HG02970 (cell line): Measurements from ENCODE around the gene ARMH3.
"Not testable (repeated sequence)": the region's sequence is repeated elsewhere in the genome, so short reads cannot be mapped to it uniquely, and the experiment has no call there.

Source experiments
- ATAC-seq: cut with Tn5 transposase; IDR thresholded peaks from one replicate; pipeline ENCODE4 v1.9.1; 2021; ENCODE audit warnings: mild to moderate bottlenecking, moderate library complexity, moderate number of reproducible peaks; ENCODE audit not compliant: unreplicated experiment, low FRiP score

ARMH3 gene

DNA sequence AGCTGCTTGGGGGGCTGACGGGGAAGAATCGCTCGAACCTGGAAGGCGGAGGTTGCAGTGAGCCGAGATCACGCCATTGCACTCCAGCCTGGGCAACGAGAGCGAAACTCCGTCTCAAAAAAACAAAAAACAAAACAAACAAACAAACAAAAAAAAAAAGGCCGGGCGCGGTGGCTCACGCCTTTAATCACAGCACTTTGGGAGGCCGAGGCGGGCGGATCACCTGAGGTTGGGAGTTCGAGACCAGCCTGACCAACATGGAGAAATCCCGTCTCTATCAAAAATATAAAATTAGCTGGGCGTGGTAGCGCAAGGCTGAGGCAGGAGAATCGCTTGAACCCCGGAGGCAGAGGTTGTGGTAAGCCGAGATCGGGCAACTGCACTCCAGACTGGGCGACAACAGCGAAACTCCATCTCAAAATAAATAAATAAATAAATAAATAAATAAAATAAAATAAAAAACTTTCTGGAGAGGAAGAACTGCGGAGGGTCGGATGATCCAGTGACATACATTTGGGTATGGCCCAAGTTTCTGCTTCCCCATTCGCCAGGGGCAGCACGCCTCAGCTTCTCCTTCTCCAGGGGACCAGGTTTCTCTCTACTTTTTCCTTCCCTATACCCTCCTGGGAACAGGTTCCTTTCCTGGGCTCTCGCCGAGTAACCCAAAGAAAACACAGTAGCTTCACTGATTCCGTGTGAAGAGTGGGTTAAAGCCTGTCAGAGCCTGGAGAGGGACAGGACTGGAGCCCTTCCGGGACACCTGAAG is 909 bp downstream of the ARMH3 start:
- ATAC-seq, result not testable (repeated sequence)

DNA sequence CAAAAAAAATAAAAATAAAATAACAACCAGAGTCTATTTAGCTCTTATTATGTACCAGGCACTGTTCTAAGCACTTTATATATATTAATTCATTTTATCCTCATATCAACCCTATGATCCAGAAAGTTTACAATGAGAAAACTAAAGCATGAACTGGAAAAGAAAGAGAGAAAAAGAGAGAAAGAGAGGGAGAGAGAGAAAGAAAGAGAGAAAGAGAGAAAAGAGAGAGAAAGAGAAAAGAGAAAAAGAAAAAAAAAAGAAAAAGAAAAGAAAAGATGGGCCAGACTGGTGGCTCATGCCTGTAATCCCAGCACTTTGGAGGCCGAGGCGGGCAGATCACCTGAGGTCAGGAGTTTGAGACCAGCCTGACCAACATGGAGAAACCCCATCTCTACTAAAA is 9.9 kb downstream of the ARMH3 start:
- no peak for ATAC-seq

DNA sequence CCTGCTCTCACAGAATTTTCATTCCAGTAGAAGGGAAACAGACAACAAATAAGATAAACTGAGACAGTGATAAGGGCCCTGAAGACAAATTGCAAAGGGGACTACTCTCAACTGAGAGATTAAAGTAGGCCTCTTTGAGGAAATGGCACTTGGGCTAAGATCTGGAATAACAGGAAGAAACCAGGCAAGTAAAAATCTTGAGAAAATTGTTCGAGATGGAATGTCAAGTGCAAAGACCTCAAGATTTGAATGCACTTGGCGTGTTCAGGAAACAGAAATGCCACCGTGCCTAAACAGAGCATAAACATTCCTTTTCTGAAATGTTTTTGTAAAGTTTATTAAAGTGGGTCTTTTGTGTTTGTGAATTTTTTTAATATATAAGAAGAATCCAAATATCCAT is 10.7 kb downstream of the ARMH3 start:
- no peak for ATAC-seq

DNA sequence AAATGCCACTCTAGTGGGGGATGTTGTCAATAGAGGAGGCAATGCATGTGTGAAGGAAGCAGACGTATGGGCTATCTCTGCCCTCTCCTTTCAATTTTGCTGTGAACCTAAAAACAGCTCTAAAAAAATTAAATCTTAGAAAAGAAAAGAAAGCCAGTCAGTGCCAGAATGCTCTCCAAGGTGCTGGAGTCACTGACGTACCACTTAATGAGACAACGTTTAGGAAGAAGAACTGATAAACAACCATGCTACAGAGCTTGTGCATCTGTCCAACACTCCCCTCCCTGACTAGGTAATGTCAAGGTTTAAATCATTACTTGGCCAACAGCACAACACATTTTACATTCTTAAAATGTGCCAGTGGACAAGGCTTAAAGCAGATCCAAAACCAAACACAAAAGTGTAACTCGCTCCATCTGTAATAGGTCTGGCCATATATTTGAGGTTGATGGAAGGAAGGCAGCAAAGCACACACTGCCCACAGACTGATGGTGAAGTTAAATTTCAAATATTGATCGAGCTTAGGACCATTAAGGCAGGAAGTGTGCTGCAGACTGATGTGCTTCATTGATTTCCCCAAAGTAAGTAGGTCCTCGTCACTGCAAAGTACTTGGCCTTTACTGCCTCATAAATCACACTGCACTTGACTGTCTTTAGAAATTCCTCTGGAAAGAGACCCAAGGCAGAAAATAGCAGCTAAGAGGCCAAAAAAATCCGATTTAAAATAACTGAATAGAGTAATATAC is 15.5 kb downstream of the ARMH3 start:
- ATAC-seq, result no peak

DNA sequence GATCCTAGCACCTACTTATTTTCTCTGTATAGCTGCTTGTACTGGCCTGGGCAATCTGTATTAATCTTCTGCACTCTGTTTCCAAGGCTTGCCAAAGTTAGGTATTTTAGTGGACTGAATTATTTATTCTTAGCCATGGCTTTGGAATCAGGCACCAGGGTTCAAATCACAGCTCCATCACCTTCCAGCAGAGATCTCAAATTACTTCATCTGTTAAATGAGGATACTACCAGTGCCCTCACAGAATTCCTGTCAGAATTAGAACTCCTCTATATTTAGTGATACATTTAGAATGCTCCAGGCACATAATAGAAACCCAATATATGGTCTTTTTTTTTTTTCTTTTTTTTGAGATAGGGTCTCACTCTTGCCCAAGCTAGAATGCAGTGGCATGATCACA is 17.6 kb downstream of the ARMH3 start:
- no peak for ATAC-seq

DNA sequence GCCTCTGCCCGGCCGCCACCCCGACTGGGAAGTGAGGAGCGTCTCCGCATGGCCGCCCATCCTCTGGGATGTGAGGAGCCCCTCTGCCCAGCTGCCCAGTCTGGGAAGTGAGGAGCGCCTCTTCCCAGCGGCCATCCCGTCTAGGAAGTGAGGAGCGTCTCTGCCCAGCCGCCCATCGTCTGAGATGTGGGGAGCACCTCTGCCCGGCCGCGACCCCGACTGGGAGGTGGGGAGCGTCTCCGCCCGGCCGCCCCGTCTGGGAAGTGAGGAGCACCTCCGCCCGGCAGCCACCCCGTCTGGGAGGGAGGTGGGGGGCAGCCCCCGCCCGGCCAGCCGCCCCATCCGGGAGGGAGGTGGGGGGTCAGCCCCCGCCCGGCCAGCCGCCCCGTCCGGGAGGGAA is 20.2 kb downstream of the ARMH3 start:
- ATAC-seq, result not testable (repeated sequence)

DNA sequence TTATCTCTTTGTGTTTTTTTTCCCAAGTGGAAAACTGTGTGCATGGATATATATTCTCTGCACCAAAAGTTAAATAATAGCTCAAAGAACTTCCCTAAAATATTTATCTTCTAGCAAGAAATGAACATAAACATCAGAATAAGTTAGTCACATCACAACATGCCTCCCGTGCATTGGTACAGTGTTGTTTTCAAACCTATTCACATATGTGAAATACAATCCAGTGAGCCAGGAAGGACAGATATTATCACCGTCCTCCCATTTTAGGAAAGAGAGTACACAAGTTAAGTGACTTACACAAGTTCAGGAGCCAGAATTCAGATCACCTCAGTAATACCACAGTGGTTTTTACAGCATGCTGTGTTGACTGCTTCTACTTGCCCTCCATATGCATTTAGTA is 22.2 kb downstream of the ARMH3 start:
- no peak for ATAC-seq

DNA sequence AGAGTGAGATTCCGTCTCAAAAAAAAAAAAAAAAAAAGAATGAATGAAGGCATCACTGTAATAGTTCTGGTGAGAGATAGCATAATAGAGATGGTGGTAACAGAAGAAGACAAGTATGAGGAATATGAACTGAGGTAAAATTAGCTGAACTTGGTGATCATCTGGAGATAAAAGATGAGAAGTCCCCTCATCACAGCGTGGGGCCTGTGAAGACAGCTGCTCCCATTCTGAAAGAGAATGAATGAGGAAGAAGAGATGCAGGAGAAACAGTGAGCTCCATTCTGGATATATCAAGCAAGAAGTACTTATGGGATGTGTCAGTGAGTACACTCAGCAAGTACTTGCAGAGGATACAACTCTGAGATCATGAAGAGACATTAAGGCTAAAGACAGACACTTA is 28.7 kb downstream of the ARMH3 start:
- ATAC-seq, result no peak

DNA sequence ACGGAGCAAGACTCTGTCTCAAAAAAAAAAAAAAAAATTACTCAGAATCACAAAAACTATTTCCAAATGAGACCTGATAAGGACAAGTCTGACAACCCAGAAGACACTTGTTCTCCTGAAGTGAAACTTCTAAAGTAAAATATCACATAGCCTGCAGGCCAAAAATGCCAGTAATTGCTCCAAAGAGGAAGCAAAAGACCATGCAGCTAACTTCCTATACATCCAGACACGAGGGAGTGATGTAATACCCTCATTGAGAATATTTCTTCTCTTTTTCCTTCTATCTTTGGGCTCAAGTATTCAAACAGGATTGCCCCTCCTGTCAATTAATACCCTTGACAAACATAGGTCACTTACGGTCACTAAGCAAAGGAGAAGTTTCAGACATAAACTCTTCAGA is 31.2 kb downstream of the ARMH3 start:
- no peak for ATAC-seq

DNA sequence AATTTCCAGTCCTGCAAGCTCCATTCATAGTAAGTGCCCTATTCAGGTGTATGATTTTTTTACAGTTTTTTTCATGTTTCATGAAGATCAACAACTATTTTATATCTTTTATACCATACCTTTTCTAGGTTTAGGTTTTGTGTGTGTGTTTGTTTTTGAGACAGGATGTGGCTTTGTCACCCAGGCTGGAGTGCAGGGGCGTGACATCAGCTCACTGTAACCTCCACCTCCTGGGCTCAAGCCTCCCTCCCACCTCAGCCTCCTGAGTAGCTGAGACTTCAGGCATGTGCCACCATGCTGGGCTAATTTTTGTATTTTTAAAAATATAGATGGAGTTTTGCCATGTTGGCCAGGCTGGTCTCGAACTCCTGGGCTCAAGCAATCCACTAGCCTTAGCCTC is 35.0 kb downstream of the ARMH3 start:
- ATAC-seq, result no peak

DNA sequence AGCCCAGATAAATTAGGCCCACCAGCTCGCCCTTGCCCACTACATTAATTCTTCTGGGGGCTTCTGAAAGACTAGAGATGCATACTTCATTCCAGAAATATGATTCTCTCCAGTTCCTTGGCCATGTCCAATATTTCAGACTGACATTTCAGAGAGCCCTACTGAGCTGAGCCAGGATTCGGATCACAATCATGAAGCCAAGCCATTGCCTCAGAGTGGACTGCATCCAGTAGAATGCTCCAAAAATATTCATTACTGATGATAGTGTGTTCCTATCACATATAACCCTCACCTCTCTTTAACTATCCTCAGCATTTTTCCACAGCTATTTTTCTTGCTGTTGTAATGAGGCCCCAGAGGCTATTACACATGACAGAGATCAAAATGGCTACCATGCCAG is 38.7 kb downstream of the ARMH3 start:
- no peak for ATAC-seq

DNA sequence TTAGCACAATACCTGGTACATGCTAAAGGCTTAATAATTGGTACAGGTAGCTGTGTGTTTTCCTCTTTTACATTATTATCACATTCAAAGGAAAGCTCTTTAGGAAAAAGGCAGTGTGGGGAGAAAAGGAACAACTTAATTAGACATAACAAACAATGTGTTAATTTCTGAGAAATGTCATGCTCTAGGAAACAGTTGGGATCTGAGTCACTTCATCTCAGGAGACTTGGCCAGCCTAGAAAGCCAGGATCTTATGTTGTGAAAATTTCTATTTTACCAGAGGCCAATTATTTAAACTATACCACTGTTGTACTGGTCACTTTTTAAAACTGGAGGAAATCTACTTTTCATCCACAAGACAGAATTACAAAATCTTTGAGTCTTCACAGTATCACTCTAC is 39.6 kb downstream of the ARMH3 start:
- ATAC-seq, result no peak

DNA sequence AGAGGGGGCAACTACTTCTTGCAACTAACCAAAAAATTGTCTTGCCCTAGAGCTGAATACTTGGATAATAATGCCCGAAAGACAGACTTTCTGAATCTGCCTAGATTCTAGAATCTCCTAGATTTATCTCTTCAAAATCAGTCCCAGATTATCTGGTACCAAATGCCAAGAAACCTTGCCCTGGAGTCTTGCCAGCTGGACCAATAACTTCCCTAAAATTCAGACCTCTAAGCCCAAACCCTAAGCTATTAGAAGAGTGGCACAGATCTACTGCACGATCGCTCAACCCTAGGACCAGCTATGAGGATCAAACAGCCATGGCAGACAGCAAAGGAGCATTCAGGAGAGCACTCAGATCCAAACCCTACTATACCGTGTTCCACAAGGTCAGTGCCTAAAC is 45.0 kb downstream of the ARMH3 start:
- no peak for ATAC-seq

DNA sequence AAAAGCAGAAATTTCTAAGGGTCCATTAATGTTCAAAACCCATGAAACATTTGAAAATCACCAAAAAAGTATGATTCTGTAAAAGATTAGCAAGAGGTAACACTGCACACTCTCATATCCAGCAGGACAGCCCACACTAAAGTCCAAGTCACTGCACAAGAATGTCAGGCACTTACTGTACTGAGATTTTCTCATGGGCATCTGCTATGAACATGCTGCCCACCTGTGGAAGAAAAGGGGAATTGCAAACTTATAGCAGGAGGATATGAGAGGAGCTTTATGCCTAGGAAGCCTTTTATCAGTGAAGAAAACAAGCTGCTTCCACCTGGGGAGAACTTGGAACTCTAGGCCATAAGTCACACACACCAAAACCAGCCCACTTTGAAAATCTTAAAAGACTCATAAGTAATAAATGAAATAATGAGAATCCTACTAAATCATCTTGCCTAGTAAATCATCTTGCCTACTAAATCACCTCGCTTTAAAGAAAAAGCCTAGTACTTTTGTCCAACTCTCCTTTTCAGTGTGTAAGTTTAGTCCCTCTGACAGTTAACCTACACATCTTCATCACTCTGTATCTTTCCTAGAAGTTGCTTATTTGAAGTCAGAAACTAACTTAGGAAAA is 46.1 kb downstream of the ARMH3 start:
- no peak for ATAC-seq

DNA sequence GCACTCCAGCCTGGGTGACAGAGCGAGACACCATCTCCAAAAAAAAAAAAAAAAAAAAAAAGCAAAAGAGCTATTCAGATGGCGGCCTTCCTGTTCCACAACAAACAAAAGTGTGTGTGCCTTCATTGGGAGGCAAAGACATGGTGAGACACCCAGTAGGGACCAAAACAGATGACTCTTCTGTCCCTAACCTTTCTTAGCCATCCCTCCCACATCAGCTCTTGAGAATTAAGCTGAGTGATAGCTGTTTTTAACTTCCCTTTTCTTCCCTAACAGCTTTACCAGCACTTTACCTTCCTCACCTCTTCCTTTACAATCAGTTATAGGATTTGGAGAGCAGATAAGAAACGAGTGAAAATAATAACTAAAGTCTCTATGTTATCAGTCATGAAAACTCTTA is 48.2 kb downstream of the ARMH3 start:
- ATAC-seq, result no peak

DNA sequence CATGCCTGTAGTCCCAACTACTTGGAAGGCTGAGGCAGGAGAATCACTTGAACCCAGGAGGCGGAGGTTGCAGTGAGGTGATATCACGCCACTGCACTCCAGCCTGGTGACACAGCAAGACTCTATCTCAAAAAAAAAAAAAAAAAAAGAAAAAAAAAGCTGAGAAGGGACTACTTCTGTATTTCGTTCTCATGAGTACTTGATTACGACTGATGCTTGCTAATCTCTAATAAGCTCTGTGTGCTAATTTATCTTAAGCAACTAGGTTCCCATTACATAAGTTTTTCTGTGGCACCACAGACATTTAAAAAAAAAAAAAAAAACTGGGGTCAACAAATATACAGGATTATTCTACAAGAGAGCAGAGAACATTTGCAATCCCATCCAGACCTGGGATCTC is 48.9 kb downstream of the ARMH3 start:
- ATAC-seq, result not testable (repeated sequence)

DNA sequence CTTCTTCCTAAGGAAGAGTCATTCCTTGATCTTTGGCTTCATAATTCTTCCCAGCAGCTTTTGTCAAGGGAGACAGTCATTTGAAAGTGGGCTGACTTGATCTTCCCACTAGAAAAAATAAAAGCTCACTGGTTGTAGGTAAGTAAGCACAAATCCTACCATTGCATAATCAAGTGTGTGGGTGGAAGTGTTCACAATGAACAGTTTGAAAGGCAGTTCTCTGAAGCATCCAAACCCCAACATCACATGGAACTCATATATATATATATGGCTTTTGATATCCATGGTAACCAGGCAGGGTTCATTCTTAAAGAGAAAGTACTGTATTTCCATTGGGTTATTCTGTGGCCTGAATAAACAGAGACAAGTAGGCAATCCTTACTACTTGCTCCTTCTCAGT is 51.6 kb downstream of the ARMH3 start:
- no peak for ATAC-seq

DNA sequence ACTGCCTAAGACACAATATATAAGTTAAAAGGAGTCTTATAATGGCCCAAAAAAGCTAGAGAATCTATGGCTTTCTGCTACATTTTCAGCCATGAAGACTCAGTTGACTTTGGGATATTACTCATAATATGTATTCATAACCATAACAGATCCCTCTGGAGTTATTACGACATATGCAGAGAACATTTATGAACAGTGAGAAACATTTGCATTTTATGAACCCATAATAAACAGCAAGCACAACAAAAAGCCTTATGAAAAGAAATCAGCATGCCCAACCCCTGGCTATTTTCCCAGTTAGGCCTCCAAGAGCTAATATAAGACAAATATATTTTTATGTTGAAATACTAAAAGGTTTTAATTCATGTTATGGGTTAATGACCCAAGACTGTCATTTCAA is 52.4 kb downstream of the ARMH3 start:
- no peak for ATAC-seq

DNA sequence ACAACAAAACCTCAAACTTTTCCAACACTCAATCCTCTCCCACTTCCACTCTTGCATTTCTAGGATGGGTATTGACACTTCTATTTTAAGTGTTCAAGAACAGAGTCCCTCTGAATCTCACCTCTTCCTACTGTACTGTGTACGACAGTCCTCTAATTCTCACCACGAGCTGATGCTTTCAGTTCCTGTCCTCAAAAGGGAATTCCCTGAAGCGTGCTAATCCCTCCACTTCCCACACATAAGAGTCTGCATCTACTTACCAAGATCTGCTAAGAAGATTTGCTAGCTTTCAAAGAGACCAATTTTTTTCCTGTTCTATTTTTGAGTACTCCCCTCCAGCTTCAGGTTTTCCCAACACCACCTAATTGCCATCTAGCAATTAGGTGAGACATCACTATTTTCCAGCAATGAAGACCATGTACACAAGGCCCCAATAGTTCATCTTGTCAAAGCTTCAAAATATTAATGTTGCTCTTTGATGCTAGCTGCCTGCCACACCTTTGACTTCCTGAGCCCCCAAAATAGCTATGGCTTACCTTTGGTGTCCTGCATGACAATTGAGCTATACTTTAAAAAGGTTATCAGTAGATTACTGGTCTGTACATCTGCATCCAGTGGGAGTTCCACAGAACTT is 54.4 kb downstream of the ARMH3 start:
- no peak for ATAC-seq

DNA sequence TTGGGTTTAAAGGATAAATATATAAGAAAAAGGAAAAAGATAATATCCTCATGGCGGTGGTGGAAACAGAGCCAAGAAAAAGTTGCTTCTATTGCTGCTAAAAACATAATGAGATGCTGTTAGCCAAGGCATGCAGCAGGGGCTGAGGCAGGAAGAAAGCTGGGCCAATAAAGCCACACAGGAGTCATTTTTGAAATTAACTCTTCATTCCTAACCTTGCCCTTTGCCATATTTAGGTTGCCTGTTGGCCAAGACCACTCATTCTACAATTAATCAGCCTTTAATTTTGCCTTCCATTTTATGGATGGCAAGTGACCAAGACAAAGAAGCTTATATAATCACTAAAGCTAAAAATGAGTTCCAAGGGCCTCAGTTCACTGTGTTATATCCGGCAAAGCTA is 58.2 kb downstream of the ARMH3 start:
- ATAC-seq, result no peak

DNA sequence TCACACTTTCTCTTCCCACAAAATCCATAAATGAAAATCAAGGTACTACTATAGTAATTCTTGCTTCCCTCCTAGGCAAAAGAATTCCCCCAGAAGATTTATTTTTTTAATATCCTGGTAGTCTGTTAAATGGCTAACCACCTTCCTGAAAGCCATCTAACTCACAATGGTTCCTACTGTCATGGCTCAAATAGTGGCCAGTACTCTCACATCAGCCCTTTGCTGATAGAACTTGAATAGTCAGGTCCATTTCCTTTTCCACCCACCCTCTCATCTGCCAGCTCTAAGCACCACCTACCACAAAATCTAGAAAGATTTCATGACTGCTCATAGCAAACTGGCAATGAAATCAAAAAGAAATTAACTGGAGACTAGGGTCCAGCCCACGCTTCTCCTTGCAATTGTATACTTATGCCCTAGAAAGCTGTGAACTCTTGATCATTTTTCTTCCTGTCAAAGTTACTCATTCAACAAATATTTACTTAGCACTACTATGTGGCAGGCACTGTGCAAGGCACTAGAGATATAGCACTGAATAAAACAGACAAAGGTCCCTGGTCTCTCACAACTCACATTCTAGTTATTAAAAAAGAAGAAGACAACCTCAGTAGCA is 60.4 kb downstream of the ARMH3 start:
- no peak for ATAC-seq
